HUES6 (cell line): Measurements from ENCODE around the gene CFAP299.
"Not testable (repeated sequence)": the region's sequence is repeated elsewhere in the genome, so short reads cannot be mapped to it uniquely, and the experiment has no call there.

Experiments
- H3K27ac ChIP-seq: 2 replicates; pipeline ENCODE4 v1.7.0; 2013; ENCODE audit warnings: low read depth, mild to moderate bottlenecking, low read length, inconsistent platforms
- H3K27me3 ChIP-seq: 2 replicates; pipeline ENCODE4 v1.6.1; 2013; ENCODE audit warnings: low read length; ENCODE audit not compliant: control insufficient read depth, insufficient read depth
- H3K36me3 ChIP-seq: 2 replicates; pipeline ENCODE4 v1.6.1; 2013; ENCODE audit warnings: low read length; ENCODE audit not compliant: control insufficient read depth, insufficient read depth
- H3K4me1 ChIP-seq: 2 replicates; pipeline ENCODE4 v1.6.1; 2013; ENCODE audit warnings: low read length; ENCODE audit not compliant: control insufficient read depth, insufficient read depth
- H3K4me3 ChIP-seq: 2 replicates; pipeline ENCODE4 v1.5.1; 2013; ENCODE audit warnings: low read depth, low read length
- H3K9ac ChIP-seq: one replicate; pipeline ENCODE4 v1.6.1; 2013; ENCODE audit warnings: mild to moderate bottlenecking, low read length
- H3K9me3 ChIP-seq: 2 replicates; pipeline ENCODE4 v1.6.1; 2013; ENCODE audit warnings: low read depth, low read length; ENCODE audit not compliant: control insufficient read depth, insufficient read depth

The CFAP299 gene

GRCh38 chr4:80307774-80308465, 27.6 kb upstream of the CFAP299 start:
- H3K9ac ChIP-seq, result no peak overlapping the region
- H3K27ac ChIP-seq, result no peak overlapping the region
- H3K9me3 ChIP-seq, result no peaks in the 10 kb centered on the region
- no peak overlapping the region for H3K4me3 ChIP-seq
- peaks cover 27% of the 10 kb centered on the region for H3K4me1 ChIP-seq
- H3K36me3 ChIP-seq, result no peaks in the 10 kb centered on the region
- no peaks in the 10 kb centered on the region for H3K27me3 ChIP-seq

DNA sequence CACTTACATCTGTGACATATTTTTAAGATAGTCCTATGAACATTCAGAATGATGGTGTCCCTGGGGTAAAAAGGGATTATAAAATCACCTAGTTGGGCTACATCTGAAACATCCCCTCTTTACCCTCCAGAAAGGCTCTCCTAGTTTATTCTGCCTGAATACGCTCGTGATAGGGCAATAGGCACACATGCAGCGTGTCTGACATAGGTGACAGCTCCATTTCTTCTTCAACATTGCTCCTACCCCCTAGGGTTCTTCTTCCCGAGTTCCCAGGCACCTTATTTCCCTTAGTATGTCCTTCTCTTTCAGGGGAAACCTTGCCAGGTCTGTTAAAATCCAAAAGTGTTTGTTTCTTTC, 27.1 kb upstream of the CFAP299 start:
- H3K4me1 ChIP-seq, result peaks cover 27% of the 10 kb centered on the region

GRCh38 chr4:80309294-80310004, 26.1 kb upstream of the CFAP299 start:
- H3K27ac ChIP-seq, result no peak overlapping the region
- no peak overlapping the region for H3K9ac ChIP-seq
- H3K4me1 ChIP-seq, result peaks cover 27% of the 10 kb centered on the region
- no peaks in the 10 kb centered on the region for H3K36me3 ChIP-seq
- H3K27me3 ChIP-seq, result no peaks in the 10 kb centered on the region; the same call in 1 of the 2 replicates
- H3K9me3 ChIP-seq, result no peaks in the 10 kb centered on the region
- H3K4me3 ChIP-seq, result no peak overlapping the region

More for the DNA sequence above, 27.1 kb upstream of the CFAP299 start:
- Histone ChIP-seq H3K4me3 (no peak overlapping the region), H3K36me3 (no peaks in the 10 kb centered on the region), H3K9me3 (no peaks in the 10 kb centered on the region), H3K27ac (no peak overlapping the region), H3K9ac (no peak overlapping the region), H3K27me3 (no peaks in the 10 kb centered on the region)

GRCh38 chr4:80311130-80311529, 24.4 kb upstream of the CFAP299 start:
- Histone ChIP-seq H3K27ac (no peak overlapping the region), H3K9me3 (no peaks in the 10 kb centered on the region), H3K9ac (no peak overlapping the region), H3K4me3 (no peak overlapping the region), H3K4me1 (peaks cover 27% of the 10 kb centered on the region), H3K36me3 (no peaks in the 10 kb centered on the region), H3K27me3 (no peaks in the 10 kb centered on the region; the same call in 1 of the 2 replicates)

DNA sequence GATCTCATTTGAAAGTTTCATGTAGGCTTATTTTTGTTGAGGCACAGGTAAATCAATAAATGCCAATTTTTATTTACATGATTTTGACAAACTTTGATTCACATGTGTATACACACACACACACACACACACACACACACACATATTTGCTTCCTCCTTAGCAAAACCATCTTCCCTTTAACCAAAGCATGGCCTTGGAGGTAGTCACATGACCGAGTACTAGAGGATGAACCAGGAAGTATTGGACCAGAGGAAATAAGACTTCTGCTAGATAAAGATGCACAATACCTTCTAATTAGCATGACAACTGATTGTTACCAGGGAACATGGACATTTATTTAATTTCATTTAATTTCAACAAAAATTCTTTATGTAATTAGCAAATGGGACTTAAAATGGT, 23.4 kb upstream of the CFAP299 start:
- Histone ChIP-seq H3K27me3 (no peaks in the 10 kb centered on the region; the same call in 1 of the 2 replicates), H3K4me1 (peaks cover 17% of the 10 kb centered on the region), H3K36me3 (no peaks in the 10 kb centered on the region)

GRCh38 chr4:80313627-80314026, 21.9 kb upstream of the CFAP299 start:
- Histone ChIP-seq H3K36me3 (no peaks in the 10 kb centered on the region), H3K9ac (no peak overlapping the region), H3K27me3 (peaks cover 10% of the 10 kb centered on the region), H3K4me1 (peaks cover 2% of the 10 kb centered on the region; the same call in 1 of the 2 replicates), H3K27ac (no peak overlapping the region), H3K4me3 (no peak overlapping the region), H3K9me3 (no peaks in the 10 kb centered on the region)

More for the DNA sequence above, 23.4 kb upstream of the CFAP299 start:
- Histone ChIP-seq H3K9me3 (no peaks in the 10 kb centered on the region), H3K4me3 (no peak overlapping the region), H3K9ac (no peak overlapping the region), H3K27ac (no peak overlapping the region)

- not testable (repeated sequence) for H3K36me3 ChIP-seq, H3K9ac ChIP-seq, H3K4me1 ChIP-seq, H3K9me3 ChIP-seq, H3K4me3 ChIP-seq, H3K27ac ChIP-seq
- peaks cover 11% of the 10 kb centered on the region for H3K27me3 ChIP-seq
Observed at GRCh38 chr4:80315848-80316247, 19.7 kb upstream of the CFAP299 start.

DNA sequence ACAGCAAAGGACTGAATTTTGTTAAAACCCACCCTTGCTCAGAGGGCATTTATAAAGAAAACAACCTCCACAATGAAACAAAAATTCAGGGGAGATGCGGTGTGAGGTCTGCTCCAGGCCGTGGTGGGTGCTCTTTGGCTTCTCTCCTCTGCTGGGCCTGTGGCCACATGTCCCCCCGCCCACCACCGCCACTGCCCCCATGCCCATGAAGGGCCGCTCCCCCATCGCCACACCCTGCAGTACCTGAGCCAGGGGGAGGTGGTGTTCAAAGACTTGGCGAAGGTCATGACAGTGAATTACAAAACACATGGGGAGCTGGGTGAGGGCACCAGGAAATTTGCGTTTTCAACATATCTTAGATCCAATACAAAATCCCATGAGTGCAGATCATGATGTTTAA, 14.2 kb upstream of the CFAP299 start:
- Histone ChIP-seq H3K27ac (no peak overlapping the region), H3K4me1 (no peaks in the 10 kb centered on the region), H3K9ac (no peak overlapping the region), H3K4me3 (no peak overlapping the region), H3K27me3 (peaks cover 11% of the 10 kb centered on the region), H3K36me3 (no peaks in the 10 kb centered on the region), H3K9me3 (no peaks in the 10 kb centered on the region)

DNA sequence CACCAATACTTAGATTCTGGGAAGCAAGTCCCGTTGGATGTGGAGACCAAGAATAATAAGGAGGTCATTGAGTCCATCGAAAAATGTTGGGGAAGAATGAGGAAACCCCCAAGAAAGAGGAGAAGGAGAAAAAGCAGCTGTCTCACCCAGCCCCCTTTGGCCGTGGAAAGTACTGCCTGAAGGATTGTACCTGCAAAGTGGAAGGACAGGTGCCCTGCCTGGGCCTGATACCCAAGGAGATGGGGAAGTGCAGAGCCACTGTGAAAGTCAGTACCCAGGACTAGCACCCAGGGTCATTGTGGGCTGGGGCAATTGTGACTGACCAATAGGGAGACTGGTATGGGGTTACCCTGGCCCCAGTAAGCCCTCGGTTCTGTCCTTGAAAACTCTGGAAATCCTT, 13.8 kb upstream of the CFAP299 start:
- H3K4me1 ChIP-seq, result no peaks in the 10 kb centered on the region
- H3K27ac ChIP-seq, result no peak overlapping the region
- H3K9ac ChIP-seq, result no peak overlapping the region
- H3K27me3 ChIP-seq, result peaks cover 11% of the 10 kb centered on the region
- H3K9me3 ChIP-seq, result no peaks in the 10 kb centered on the region
- no peaks in the 10 kb centered on the region for H3K36me3 ChIP-seq
- H3K4me3 ChIP-seq, result no peak overlapping the region

DNA sequence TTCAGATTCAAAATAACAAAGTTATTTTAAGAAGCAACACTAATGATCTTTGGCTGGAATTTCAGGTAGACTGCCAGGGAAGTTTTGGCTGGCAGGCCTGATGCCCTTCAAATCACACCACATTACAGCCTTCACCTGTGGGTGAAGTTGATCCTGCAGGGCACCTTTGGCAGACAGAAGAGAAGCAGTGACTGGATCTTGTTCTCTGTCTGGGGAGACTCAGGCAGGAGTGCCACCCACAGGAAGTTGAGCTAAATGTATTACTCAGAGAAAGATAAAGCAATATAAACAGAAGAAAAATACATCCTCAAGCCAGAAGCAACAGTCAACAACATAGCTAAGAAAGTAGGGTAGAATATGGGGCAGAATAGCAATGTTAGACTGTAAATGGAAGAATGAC, 12.8 kb upstream of the CFAP299 start:
- Histone ChIP-seq H3K27ac (no peak overlapping the region), H3K4me3 (no peak overlapping the region), H3K27me3 (peaks cover 6% of the 10 kb centered on the region), H3K36me3 (no peaks in the 10 kb centered on the region), H3K9ac (no peak overlapping the region), H3K9me3 (no peaks in the 10 kb centered on the region), H3K4me1 (no peaks in the 10 kb centered on the region)

DNA sequence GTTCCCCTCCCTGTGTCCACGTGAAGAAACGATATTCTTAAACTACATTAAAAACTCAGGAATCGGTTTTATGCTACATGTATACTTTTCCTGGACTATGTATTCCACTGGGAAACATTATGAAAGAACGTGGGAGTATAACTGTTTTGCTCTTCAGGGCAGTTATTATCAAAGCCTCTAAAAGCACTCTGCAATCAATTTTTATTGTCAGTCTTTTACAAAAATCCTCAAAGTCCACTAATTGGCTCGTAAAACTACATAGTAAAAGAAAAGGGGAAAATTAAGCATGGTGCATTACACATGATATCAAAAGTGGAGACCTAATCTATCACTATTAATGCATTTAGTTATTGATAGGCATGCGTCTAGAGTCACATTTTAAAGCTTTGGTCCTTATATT, 11.4 kb upstream of the CFAP299 start:
- H3K4me3 ChIP-seq, result no peak overlapping the region
- no peak overlapping the region for H3K27ac ChIP-seq
- H3K9me3 ChIP-seq, result no peaks in the 10 kb centered on the region
- H3K4me1 ChIP-seq, result no peaks in the 10 kb centered on the region
- H3K27me3 ChIP-seq, result no peaks in the 10 kb centered on the region; the same call in 1 of the 2 replicates
- H3K9ac ChIP-seq, result no peak overlapping the region
- H3K36me3 ChIP-seq, result no peaks in the 10 kb centered on the region
